Endothelial cell of umbilical vein (primary cell): ENCODE measurements around the gene MYT1.

Experiments
- CTCF ChIP-seq, 2 donors: IDR thresholded peaks; 1 replicate in 1 of 2; 2 replicates in 1 of 2; pipeline ENCODE4 v1.5.1; 2011; ENCODE audit warnings: low read length in 2 of 2, mild to moderate bottlenecking in 2 of 2, moderate library complexity in 2 of 2, control low read depth in 1 of 2, inconsistent platforms in 1 of 2, low read depth in 1 of 2; ENCODE audit not compliant: insufficient read depth in 1 of 2; ENCODE audit errors: extremely low read depth in 1 of 2
- EZH2 ChIP-seq: IDR thresholded peaks from 2 replicates; pipeline ENCODE4 v1.6.1; 2012; ENCODE audit warnings: borderline replicate concordance, low read depth, mild to moderate bottlenecking, moderate library complexity, low read length, inconsistent platforms; ENCODE audit not compliant: severe bottlenecking
- GATA2 ChIP-seq: IDR thresholded peaks from 2 replicates; pipeline ENCODE4 v1.7.0; 2011; ENCODE audit warnings: low read depth, mild to moderate bottlenecking, moderate library complexity, mixed read lengths, low read length; ENCODE audit not compliant: insufficient read length, insufficient read depth

- TF ChIP-seq CTCF (IDR thresholded peaks at IDR 0.05; ENCODE audit: extremely low read depth in 1 of 2, insufficient read depth in 1 of 2, low read depth in 1 of 2, low read length in 2 of 2): no peak
- no peak for TF ChIP-seq EZH2
- TF ChIP-seq GATA2: no peak
These were observed 72.2 kb downstream of the MYT1 start for GRCh38 chr20:64236137-64237088.
